ENCODE measurements around the gene DCAF15. TPM values are rescaled to one million over a fixed set of nuclear protein-coding genes. Genes with fewer than 3 reads are reported as not detected.
A peak's percentile ranks its signal among the peaks of the same experiment; 100 is the strongest.

DCAF15 gene
- total and polyA plus RNA-seq, 8 donors: 7.1 to 37.3 (median 25.8) TPM

GRCh38 chr19:13959141-13959961 lies 7.0 kb downstream of the DCAF15 start:
- no peak for TF ChIP-seq POLR2AphosphoS5 (IDR thresholded peaks at IDR 0.05)
- no peak for TF ChIP-seq EP300 (IDR thresholded peaks at IDR 0.05)
- TF ChIP-seq, protein P1, sequence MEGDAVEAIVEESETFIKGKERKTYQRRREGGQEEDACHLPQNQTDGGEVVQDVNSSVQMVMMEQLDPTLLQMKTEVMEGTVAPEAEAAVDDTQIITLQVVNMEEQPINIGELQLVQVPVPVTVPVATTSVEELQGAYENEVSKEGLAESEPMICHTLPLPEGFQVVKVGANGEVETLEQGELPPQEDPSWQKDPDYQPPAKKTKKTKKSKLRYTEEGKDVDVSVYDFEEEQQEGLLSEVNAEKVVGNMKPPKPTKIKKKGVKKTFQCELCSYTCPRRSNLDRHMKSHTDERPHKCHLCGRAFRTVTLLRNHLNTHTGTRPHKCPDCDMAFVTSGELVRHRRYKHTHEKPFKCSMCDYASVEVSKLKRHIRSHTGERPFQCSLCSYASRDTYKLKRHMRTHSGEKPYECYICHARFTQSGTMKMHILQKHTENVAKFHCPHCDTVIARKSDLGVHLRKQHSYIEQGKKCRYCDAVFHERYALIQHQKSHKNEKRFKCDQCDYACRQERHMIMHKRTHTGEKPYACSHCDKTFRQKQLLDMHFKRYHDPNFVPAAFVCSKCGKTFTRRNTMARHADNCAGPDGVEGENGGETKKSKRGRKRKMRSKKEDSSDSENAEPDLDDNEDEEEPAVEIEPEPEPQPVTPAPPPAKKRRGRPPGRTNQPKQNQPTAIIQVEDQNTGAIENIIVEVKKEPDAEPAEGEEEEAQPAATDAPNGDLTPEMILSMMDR (IDR thresholded peaks at IDR 0.05): no peak
- no peak for TF ChIP-seq POLR2A (IDR thresholded peaks at IDR 0.05)
- 82 to 88% (median 86%) methylated on average over 38 to 41 of the region's 41 CpGs for WGBS, 5 donors
- Histone ChIP-seq H3K4me3 (no peak overlapping the region), H3K27me3 (no peaks in the 10 kb centered on the region), H3K9me3 (no peaks in the 10 kb centered on the region), H3K27ac (no peak overlapping the region), H3K4me1 (peaks cover 0 to 11% (median 2%) of the 10 kb centered on the region in 4 donors), H3K36me3 (peaks cover 63 to 100% (median 99%) of the 10 kb centered on the region in 4 donors)
- no peak for DNase-seq
- intact Hi-C loops (cut with DNase I; ENCODE audit: low total_unique reads): no loop called here

GRCh38 chr19:13959962-13960862 lies 7.9 kb downstream of the DCAF15 start:
- 82 to 85% (median 84%) methylated on average over 20 to 27 of the region's 27 CpGs for WGBS, 5 donors
- H3K36me3 ChIP-seq: peaks cover 63 to 100% (median 99%) of the 10 kb centered on the region in 4 donors
- DNase-seq: no peak

GRCh38 chr19:13960863-13961784 lies 8.8 kb downstream of the DCAF15 start:
- DNase-seq: no peak
- intact Hi-C loops (cut with DNase I; ENCODE audit: low total_unique reads): no loop called here
- H3K36me3 ChIP-seq: peaks cover 63 to 100% (median 99%) of the 10 kb centered on the region in 4 donors
- no peaks in the 10 kb centered on the region for H3K27me3 ChIP-seq
- no peaks in the 10 kb centered on the region for H3K9me3 ChIP-seq
- no peak overlapping the region for H3K4me3 ChIP-seq
- TF ChIP-seq POLR2AphosphoS5 (IDR thresholded peaks at IDR 0.05): no peak
- TF ChIP-seq, protein P1 (IDR thresholded peaks at IDR 0.05): no peak
- TF ChIP-seq EP300 (IDR thresholded peaks at IDR 0.05): no peak
- no peak for TF ChIP-seq POLR2A (IDR thresholded peaks at IDR 0.05)
- no peak overlapping the region for H3K27ac ChIP-seq
- WGBS, 5 donors: 87 to 90% (median 89%) methylated on average over 37 to 39 of the region's 39 CpGs
- H3K4me1 ChIP-seq: peaks cover 0 to 11% (median 2%) of the 10 kb centered on the region in 4 donors

More at GRCh38 chr19:13959962-13960862, 7.9 kb downstream of the DCAF15 start:
- Histone ChIP-seq H3K4me1 (peaks cover 0 to 11% (median 2%) of the 10 kb centered on the region in 4 donors), H3K4me3 (no peak overlapping the region), H3K27me3 (no peaks in the 10 kb centered on the region), H3K27ac (no peak overlapping the region), H3K9me3 (no peaks in the 10 kb centered on the region)
- intact Hi-C loops (cut with DNase I; ENCODE audit: low total_unique reads): no loop called here
- TF ChIP-seq EP300 (IDR thresholded peaks at IDR 0.05): no peak
- TF ChIP-seq, protein P1 (IDR thresholded peaks at IDR 0.05): peak in 2 of 7 experiments; percentile 12 to 23
